PC-3 (cell line): Measurements from ENCODE around the gene SLC25A51. TPM values are rescaled to one million over a fixed set of nuclear protein-coding genes. Genes with fewer than 3 reads are reported as not detected.
"Not testable (repeated sequence)": the region's sequence is repeated elsewhere in the genome, so short reads cannot be mapped to it uniquely, and the experiment has no call there.

Source experiments
- ATAC-seq: fragments of 200-7000 bp; cut with Tn5 transposase; 2 replicates; pipeline ENCODE4 v1.9.1; 2020; ENCODE audit warnings: mild to moderate bottlenecking, moderate library complexity
- BruUV-seq: library from RNA; stranded (reverse); fragments of 400-500 nt; replicated peaks from 2 replicates; lab custom pipeline; 2021; lab: Mats Ljungman, UMichigan
- CTCF ChIA-PET: fragments of 300-600 bp; sonication (Branson Sonifier 250); formaldehyde crosslinking; loops from one replicate; lab custom pipeline; 2022; ENCODE audit warnings: antibody characterized with exemption; lab: Charles Lee
- POLR2A ChIA-PET: fragments of 300-600 bp; sonication (Branson Sonifier 250); formaldehyde crosslinking; loops from one replicate; lab custom pipeline; 2022; ENCODE audit warnings: antibody characterized with exemption; ENCODE audit not compliant: unreplicated experiment; lab: Charles Lee
- DNase-seq: peaks from one replicate; pipeline ENCODE4 v3.0.0-alpha.2; 2015
- H2AFZ ChIP-seq: fragments of 300-600 bp; sonication (generic); 2 replicates; pipeline ENCODE4 v1.6.0; 2016; ENCODE audit warnings: antibody characterized with exemption, low read length
- H3F3A ChIP-seq: fragments of 300-600 bp; sonication (generic); one replicate; pipeline ENCODE4 v1.6.0; 2017; ENCODE audit warnings: antibody characterized with exemption, low read length, control low read depth, mild to moderate bottlenecking; ENCODE audit not compliant: unreplicated experiment
- H3K27ac ChIP-seq: fragments of 300-600 bp; sonication (generic); 2 replicates; pipeline ENCODE4 v1.5.1; 2016; ENCODE audit warnings: mild to moderate bottlenecking, low read length
- H3K27me3 ChIP-seq: fragments of 300-600 bp; sonication (generic); 2 replicates; pipeline ENCODE4 v1.6.1; 2016; ENCODE audit warnings: low read length, mixed read lengths
- H3K36me3 ChIP-seq: fragments of 300-600 bp; sonication (generic); 2 replicates; pipeline ENCODE4 v1.6.1; 2016; ENCODE audit warnings: low read depth, mixed run types, low read length, mixed read lengths
- H3K4me1 ChIP-seq: fragments of 300-600 bp; sonication (generic); 2 replicates; pipeline ENCODE4 v1.5.1; 2016; ENCODE audit warnings: low read length; ENCODE audit not compliant: insufficient read depth
- H3K4me2 ChIP-seq: fragments of 300-600 bp; sonication (generic); 2 replicates; pipeline ENCODE4 v1.6.0; 2016; ENCODE audit warnings: low read length
- H3K4me3 ChIP-seq: fragments of 300-600 bp; sonication (generic); 2 replicates; pipeline ENCODE4 v1.5.1; 2016; ENCODE audit warnings: mild to moderate bottlenecking, low read length, mixed read lengths
- H3K79me2 ChIP-seq: fragments of 300-600 bp; sonication (generic); 2 replicates; pipeline ENCODE4 v1.6.1; 2017; ENCODE audit warnings: low read length, mixed read lengths
- H3K9ac ChIP-seq: fragments of 300-600 bp; sonication (generic); 2 replicates; pipeline ENCODE4 v1.6.0; 2016; ENCODE audit warnings: mild to moderate bottlenecking, low read length
- H3K9me2 ChIP-seq: fragments of 300-600 bp; sonication (generic); replicated peaks from 2 replicates; pipeline ENCODE4 v1.6.1; 2016; ENCODE audit warnings: mixed run types, low read length, mixed read lengths
- H3K9me3 ChIP-seq: fragments of 300-600 bp; sonication (generic); 2 replicates; pipeline ENCODE4 v1.6.1; 2016; ENCODE audit warnings: low read length, mixed read lengths
- H4K20me1 ChIP-seq: fragments of 300-600 bp; sonication (generic); 2 replicates; pipeline ENCODE4 v1.6.1; 2016; ENCODE audit warnings: low read length, mixed read lengths
- CTCF ChIP-seq: fragments of 300-600 bp; sonication (generic); conservative IDR thresholded peaks from 2 replicates; pipeline ENCODE4 v1.5.1; 2017; ENCODE audit warnings: antibody characterized with exemption, low read depth, mild to moderate bottlenecking, low read length
- EZH2 ChIP-seq: fragments of 300-600 bp; sonication (generic); IDR thresholded peaks from one replicate; pipeline ENCODE4 v1.6.1; 2017; ENCODE audit warnings: antibody characterized with exemption, mild to moderate bottlenecking, low read length; ENCODE audit not compliant: unreplicated experiment
- EZH2phosphoT487 ChIP-seq: fragments of 300-600 bp; sonication (generic); IDR thresholded peaks from 2 replicates; pipeline ENCODE4 v1.6.1; 2018; ENCODE audit warnings: mild to moderate bottlenecking, antibody characterized with exemption, low read length, borderline replicate concordance
- intact Hi-C: fragments of 100-400 bp; cut with micrococcal nuclease; formaldehyde crosslinking; loops from 2 replicates; pipeline ENCODE4 v1.9.0; 2023
- total RNA-seq: library from RNA; depleted of rRNA; stranded (reverse); fragments of >200 nt; gene quantifications from 2 replicates; pipeline ENCODE4 v1.2.3, GENCODE V29; 2014

The SLC25A51 gene
- total RNA-seq, 1 experiment from 2014 or later = 24.1 TPM

DNA sequence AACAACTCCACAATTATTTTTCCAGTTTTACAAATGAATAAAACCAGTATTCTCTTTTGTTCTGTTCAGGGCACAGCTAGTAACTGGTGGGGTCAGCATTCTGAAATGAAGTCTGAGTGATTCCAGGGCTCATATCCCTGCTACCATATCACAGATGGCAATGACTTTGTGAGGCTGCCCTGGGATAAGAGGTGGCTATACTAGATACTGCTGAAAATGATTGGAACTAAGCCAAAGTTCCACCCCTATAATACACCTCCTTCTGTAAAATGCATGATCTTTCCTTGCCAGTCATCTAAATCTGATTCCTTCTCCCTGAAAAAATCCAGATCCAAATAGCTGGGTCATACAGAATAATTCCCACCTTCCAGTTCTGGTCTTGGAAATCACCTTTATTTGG, 14.4 kb downstream of the SLC25A51 start:
- TF ChIP-seq EZH2 (no peak), EZH2phosphoT487 (no peak), CTCF (no peak)
- no peak for ATAC-seq
- Histone ChIP-seq H3K9me2 (no peaks in the 10 kb centered on the region), H3K4me2 (no peak overlapping the region), H2AFZ (no peak overlapping the region), H3K27me3 (no peaks in the 10 kb centered on the region), H3K4me3 (no peak overlapping the region), H3K9me3 (no peaks in the 10 kb centered on the region), H3K9ac (no peak overlapping the region), H3K36me3 (no peaks in the 10 kb centered on the region; the same call in 1 of the 2 replicates), H3K4me1 (no peaks in the 10 kb centered on the region), H4K20me1 (no peaks in the 10 kb centered on the region), H3F3A (no peaks in the 10 kb centered on the region), H3K27ac (no peak overlapping the region), H3K79me2 (no peaks in the 10 kb centered on the region)
- intact Hi-C loops = no loop called here
- BruUV-seq = no TSS peak
- CTCF ChIA-PET = no interaction called here
- POLR2A ChIA-PET = no interaction called here
- DNase-seq = no peak

- POLR2A ChIA-PET, H3K27me3 ChIP-seq, DNase-seq, H3K4me1 ChIP-seq, H3K79me2 ChIP-seq, H3K9me2 ChIP-seq, intact Hi-C loops, H3K36me3 ChIP-seq, H4K20me1 ChIP-seq, H3K4me3 ChIP-seq, H2AFZ ChIP-seq, H3K9ac ChIP-seq, H3K27ac ChIP-seq, ATAC-seq, CTCF ChIA-PET, H3K9me3 ChIP-seq, H3F3A ChIP-seq, H3K4me2 ChIP-seq: not testable (repeated sequence)
- TSS peak; percentile 4 for BruUV-seq
These were observed 15.8 kb downstream of the SLC25A51 start for GRCh38 chr9:37887977-37888583.

DNA sequence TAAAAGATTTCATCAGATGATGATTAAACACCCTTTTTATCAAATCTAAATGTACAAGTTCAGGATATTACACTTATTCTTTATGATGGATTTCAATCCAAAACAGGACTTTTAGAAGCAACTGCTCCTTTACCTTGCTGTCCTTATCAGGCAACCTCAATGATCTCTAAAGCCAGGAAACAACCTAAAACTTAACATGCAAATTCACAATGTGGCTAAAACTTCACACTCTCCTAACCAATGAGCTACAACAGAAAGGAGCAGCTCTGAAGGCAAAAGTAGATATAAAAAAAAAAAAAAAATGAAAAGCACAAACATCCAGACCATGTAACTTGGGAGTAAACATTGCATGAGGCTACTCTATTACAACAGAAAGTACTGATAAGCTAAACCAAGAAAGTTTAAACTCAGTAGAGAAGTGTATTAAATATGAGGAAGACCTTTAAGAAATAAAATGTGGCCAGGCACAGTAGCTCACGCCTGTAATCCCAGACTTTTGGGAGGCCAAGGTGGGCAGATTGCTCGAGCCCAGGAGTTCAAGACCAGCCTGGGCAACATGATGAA, 22.9 kb downstream of the SLC25A51 start:
- Histone ChIP-seq H3K36me3 (peaks cover 4% of the 10 kb centered on the region; the same call in 1 of the 2 replicates), H3K9ac (no peak overlapping the region), H3K27ac (no peak overlapping the region), H3K4me3 (no peak overlapping the region), H3K9me2 (no peaks in the 10 kb centered on the region), H3K27me3 (no peaks in the 10 kb centered on the region), H3K9me3 (no peaks in the 10 kb centered on the region), H2AFZ (no peak overlapping the region), H3K79me2 (no peaks in the 10 kb centered on the region), H4K20me1 (no peaks in the 10 kb centered on the region), H3K4me2 (no peak overlapping the region), H3K4me1 (no peaks in the 10 kb centered on the region), H3F3A (no peaks in the 10 kb centered on the region)
- BruUV-seq = no TSS peak
- no peak for TF ChIP-seq EZH2
- no peak for TF ChIP-seq CTCF
- no peak for TF ChIP-seq EZH2phosphoT487
- ChIA-PET POLR2A (no interaction called here), CTCF (interaction anchor here (0.6 kb wide), 1 partner anchor 42 kb away, joined by 5 read pairs; no protein-coding TSS in a partner anchor)
- ATAC-seq (no peak), DNase-seq (no peak)
- intact Hi-C loops = no loop called here
